Thyroid gland (tissue), 4 donors: ENCODE results near the gene MIA2. TPM values are rescaled to one million over a fixed set of nuclear protein-coding genes. Genes with fewer than 3 reads are reported as not detected.

ENCODE experiments used
- DNase-seq, 2 donors: peaks; one replicate each; pipeline ENCODE4 v3.0.0-alpha.2; 2019
- H3K27ac ChIP-seq, 3 donors: fragments of 200-600 bp; sonication (generic); 1 replicate in 2 of 3; 2 replicates in 1 of 3; pipeline ENCODE4 v1.5.1; 2016 to 2019; ENCODE audit warnings: mild to moderate bottlenecking in 1 of 3, moderate library complexity in 1 of 3
- H3K27me3 ChIP-seq: fragments of 200-600 bp; sonication (generic); one replicate; pipeline ENCODE4 v1.5.1; 2019
- H3K36me3 ChIP-seq, 2 donors: fragments of 200-600 bp; sonication (generic); one replicate each; pipeline ENCODE4 v1.5.1; 2016 to 2019
- H3K4me1 ChIP-seq, 2 donors: fragments of 200-600 bp; sonication (generic); one replicate each; pipeline ENCODE4 v1.5.1; 2017 to 2019
- H3K4me3 ChIP-seq, 3 donors: fragments of 200-600 bp; sonication (generic); replicated peaks in 1 of 3; 1 replicate in 2 of 3; 2 replicates in 1 of 3; pipeline ENCODE4 v1.5.1; 2016; ENCODE audit warnings: mild to moderate bottlenecking in 1 of 3
- H3K9me3 ChIP-seq: fragments of 200-600 bp; sonication (generic); one replicate; pipeline ENCODE4 v1.5.1; 2017
- CTCF ChIP-seq, 6 experiments: fragments of 200-600 bp in 3 of 6; fragments of 450-650 bp in 3 of 6; sonication (generic) in 3 of 6; IDR thresholded peaks; one replicate each; pipeline ENCODE4 v1.5.1; 2016 to 2019; ENCODE audit warnings: antibody characterized with exemption in 6 of 6, mild to moderate bottlenecking in 2 of 6, inconsistent platforms in 1 of 6, moderate library complexity in 1 of 6
- POLR2A ChIP-seq, 2 donors: fragments of 450-650 bp; IDR thresholded peaks; one replicate each; pipeline ENCODE4 v1.6.1; 2017; ENCODE audit warnings: antibody characterized with exemption in 2 of 2, mild to moderate bottlenecking in 2 of 2, moderate library complexity in 1 of 2
- whole genome bisulfite sequencing, 2 donors: methylation state at CpG; one replicate each; pipeline ENCODE4 v1.1.5; 2017; 5-methylcytosine and 5-hydroxymethylcytosine counted together
- intact Hi-C: fragments of 100-400 bp; cut with DNase I; formaldehyde crosslinking; loops from one replicate; pipeline ENCODE4 v1.15.1; 2023
- total RNA-seq, 4 donors: library from RNA; depleted of rRNA; stranded (reverse); fragments of >200 nt; gene quantifications; one replicate each; pipeline ENCODE4 v1.2.3, GENCODE V29; 2016

MIA2 gene
- total RNA-seq, 4 donors from 2014 or later = 41.6 to 49.1 (median 45.6) TPM

- peak in 1 of 2 donors; percentile 84 for TF ChIP-seq POLR2A (IDR thresholded peaks at IDR 0.05)
- no peak for TF ChIP-seq CTCF (IDR thresholded peaks at IDR 0.05)
- 0% methylated on average over 3 to 16 of the region's 81 CpGs for WGBS, 2 donors
- Histone ChIP-seq H3K27ac (peak overlapping the region; percentile 98 to 100 (median 98)), H3K36me3 (no peaks in the 10 kb centered on the region), H3K27me3 (no peaks in the 10 kb centered on the region), H3K4me1 (peaks cover 29 to 33% of the 10 kb centered on the region in 2 donors), H3K9me3 (no peaks in the 10 kb centered on the region), H3K4me3 (peak overlapping the region; percentile 85 to 92 (median 90))
- DNase-seq = peak; percentile 56 to 67
- intact Hi-C loops = no loop called here
Observed at GRCh38 chr14:39431416-39432178, 197.9 kb downstream of the MIA2 start.

GRCh38 chr14:39432179-39432618, 198.5 kb downstream of the MIA2 start, which contains the start of gene FBXO33:
Gene FBXO33 (minus strand): TSS chr14:39432433. CDS start chr14:39432162, 271 bp downstream.
- intact Hi-C loops = no loop called here
- TF ChIP-seq POLR2A (IDR thresholded peaks at IDR 0.05) (peak in 1 of 2 donors; percentile 35), CTCF (IDR thresholded peaks at IDR 0.05) (no peak)
- Histone ChIP-seq H3K27ac (peak within 1 kb of the TSS; percentile 98 to 100 (median 98)), H3K9me3 (no peaks in the 10 kb centered on the region), H3K27me3 (no peaks in the 10 kb centered on the region), H3K4me1 (peaks cover 29% of the 10 kb centered on the region in 2 donors), H3K4me3 (peak within 1 kb of the TSS; percentile 85 to 92 (median 90)), H3K36me3 (no peaks in the 10 kb centered on the region)
- peak; percentile 96 for DNase-seq
- 0% methylated on average over 8 to 13 of the region's 47 CpGs for WGBS, 2 donors

- H3K27ac ChIP-seq = peak overlapping the region; percentile 80 to 98 (median 98)
- peak; percentile 95 to 97 for DNase-seq
- no peaks in the 10 kb centered on the region for H3K36me3 ChIP-seq
- WGBS, 2 donors = 0 to 1% methylated on average over 9 to 23 of the region's 38 CpGs
- no peaks in the 10 kb centered on the region for H3K27me3 ChIP-seq
- TF ChIP-seq POLR2A (IDR thresholded peaks at IDR 0.05) (peak in 1 of 2 donors; percentile 92), CTCF (IDR thresholded peaks at IDR 0.05) (peak in 4 of 6 experiments; percentile 4 to 37 (median 24))
- peaks cover 29% of the 10 kb centered on the region in 2 donors for H3K4me1 ChIP-seq
- peak overlapping the region in 2 of 3 donors; percentile 67 to 90 for H3K4me3 ChIP-seq
- no peaks in the 10 kb centered on the region for H3K9me3 ChIP-seq
- intact Hi-C loops = no loop called here
Observed at GRCh38 chr14:39432619-39433451, 199.1 kb downstream of the MIA2 start.

GRCh38 chr14:39433452-39433813, 199.7 kb downstream of the MIA2 start:
- Histone ChIP-seq H3K4me3 (peak overlapping the region in 2 of 3 donors; percentile 2 to 90), H3K36me3 (no peaks in the 10 kb centered on the region), H3K27ac (peak overlapping the region; percentile 80 to 98 (median 98)), H3K9me3 (no peaks in the 10 kb centered on the region), H3K4me1 (peaks cover 25 to 29% of the 10 kb centered on the region in 2 donors), H3K27me3 (no peaks in the 10 kb centered on the region)
- DNase-seq = no peak
- intact Hi-C loops = no loop called here
- TF ChIP-seq CTCF (IDR thresholded peaks at IDR 0.05) = no peak
- no peak for TF ChIP-seq POLR2A (IDR thresholded peaks at IDR 0.05)
- whole genome bisulfite sequencing, 2 donors = 10 to 13% methylated on average over 8 of the region's 8 CpGs
